K562 (cell line): Measurements from ENCODE around the gene USH1G. TPM values are rescaled to one million over a fixed set of nuclear protein-coding genes. Genes with fewer than 3 reads are reported as not detected.

Experiments used
- BACH1 ChIP-seq: fragments of 200-800 bp; sonication (Bioruptor generic); IDR thresholded peaks from 2 replicates; pipeline ENCODE4 v1.6.1; 2016; ENCODE audit warnings: missing genetic modification characterization, missing compliant biosample characterization
- CEBPZ ChIP-seq: fragments of 150-350 bp; IDR thresholded peaks from 2 replicates; pipeline ENCODE4 v1.6.1; 2014; ENCODE audit warnings: low read depth, mild to moderate bottlenecking, low read length, borderline replicate concordance
- ELK1 ChIP-seq: sonication (generic); formaldehyde crosslinking; IDR thresholded peaks from 2 replicates; pipeline ENCODE4 v1.8.1; 2022; ENCODE audit warnings: missing genetic modification reagents
- HDAC3 ChIP-seq: fragments of 450-650 bp; IDR thresholded peaks from 2 replicates; pipeline ENCODE4 v1.6.1; 2018; ENCODE audit warnings: borderline replicate concordance, mild to moderate bottlenecking, moderate library complexity; ENCODE audit not compliant: partially characterized antibody
- KDM2B ChIP-seq: fragments of 250-450 bp; sonication (Bioruptor Pico); IDR thresholded peaks from 2 replicates; pipeline ENCODE4 v1.8.0; 2021; ENCODE audit warnings: mild to moderate bottlenecking, moderate library complexity
- MLLT1 ChIP-seq, 2 experiments: fragments of 450-650 bp; IDR thresholded peaks; 2 replicates each; pipeline ENCODE4 v1.6.1; 2016
- POLR2B ChIP-seq: fragments of 450-650 bp; IDR thresholded peaks from 2 replicates; pipeline ENCODE4 v1.6.1; 2018; ENCODE audit warnings: low read depth; ENCODE audit not compliant: partially characterized antibody
- POLR3G ChIP-seq: IDR thresholded peaks from 2 replicates; pipeline ENCODE4 v1.6.1; 2011; ENCODE audit not compliant: insufficient read length, insufficient replicate concordance; ENCODE audit errors: extremely low read depth
- SAFB ChIP-seq: fragments of 200-400 bp; formaldehyde crosslinking; IDR thresholded peaks from 2 replicates; pipeline ENCODE4 v1.6.1; 2017; ENCODE audit warnings: low read depth, low read length, borderline replicate concordance
- YY1 ChIP-seq, 3 experiments: IDR thresholded peaks; 2 replicates each; pipeline ENCODE4 v1.6.1; 2011; ENCODE audit warnings: low read length in 2 of 3, mild to moderate bottlenecking in 2 of 3, moderate library complexity in 2 of 3, borderline replicate concordance in 1 of 3, control low read depth in 1 of 3, low read depth in 1 of 3; ENCODE audit not compliant: insufficient read depth in 3 of 3, insufficient replicate concordance in 2 of 3, control insufficient read depth in 1 of 3, insufficient read length in 1 of 3; ENCODE audit errors: extremely low read depth in 1 of 3
- ZBTB17 ChIP-seq: fragments of 450-650 bp; formaldehyde crosslinking; IDR thresholded peaks from 2 replicates; pipeline ENCODE4 v1.4.0; 2020; ENCODE audit warnings: mild to moderate bottlenecking
- polyA plus RNA-seq, 8 experiments: library from polyadenylated mRNA; depleted of rRNA in 4 of 8; stranded (reverse) in 5 of 8; unstranded in 3 of 8; fragments of >200 nt; fragmentation: Nextera tagmentation in 2 of 8; fragmentation: Illumina TruSeq in 1 of 8; extraction: Ambion mirVana in 2 of 8; extraction: Trizol in 1 of 8; gene quantifications; 2 replicates each; pipeline versions ENCODE4 v1.2.1 to v1.2.3, GENCODE V29; 2011 to 2014; ENCODE audit warnings: inconsistent platforms in 1 of 8, missing spikeins in 1 of 8
- total RNA-seq, 7 experiments: library from RNA; depleted of rRNA in 6 of 7; stranded (reverse); fragments of >200 nt in 6 of 7; fragmentation: Illumina TruSeq in 2 of 7; extraction: Trizol in 2 of 7; gene quantifications; 2 replicates each; pipeline versions ENCODE4 v1.2.1 to v1.2.3, GENCODE V29; 2011 to 2021; ENCODE audit warnings: low replicate concordance in 1 of 7
- TF ChIP-seq, protein P1 (sequence below): fragments of 200-800 bp; sonication (Bioruptor generic); IDR thresholded peaks from 2 replicates; pipeline ENCODE4 v1.6.1; 2017; ENCODE audit warnings: missing genetic modification characterization, missing compliant biosample characterization
- TF ChIP-seq, protein P2 (sequence below): sonication (generic); formaldehyde crosslinking; IDR thresholded peaks from 2 replicates; pipeline ENCODE4 v1.8.0; 2022; ENCODE audit warnings: missing genetic modification reagents, mild to moderate bottlenecking, borderline replicate concordance

The USH1G gene
- total and polyA plus RNA-seq, 9 of the 15 experiments (the other 6 are each of a cell fraction or from before 2014, with no cell fraction given): 0.22 to 1.00 (median 0.64) TPM; not detected in 2

- TF ChIP-seq MLLT1 (IDR thresholded peaks at IDR 0.05) (no peak), HDAC3 (no peak), BACH1 (no peak), POLR3G (no peak), CEBPZ (no peak), SAFB (no peak), POLR2B (no peak), ELK1 (no peak), YY1 (IDR thresholded peaks at IDR 0.05; ENCODE audit: borderline replicate concordance in 1 of 3, control insufficient read depth in 1 of 3, extremely low read depth in 1 of 3, insufficient read depth in 3 of 3, insufficient read length in 1 of 3, insufficient replicate concordance in 2 of 3, low read depth in 1 of 3, low read length in 2 of 3) (peak in 1 of 3 experiments; percentile 17), KDM2B (CRISPR knock-in tag) (peak; percentile 43; the same call in 1 of the 2 replicates), ZBTB17 (CRISPR knock-in tag) (no peak)
- TF ChIP-seq, protein P1, sequence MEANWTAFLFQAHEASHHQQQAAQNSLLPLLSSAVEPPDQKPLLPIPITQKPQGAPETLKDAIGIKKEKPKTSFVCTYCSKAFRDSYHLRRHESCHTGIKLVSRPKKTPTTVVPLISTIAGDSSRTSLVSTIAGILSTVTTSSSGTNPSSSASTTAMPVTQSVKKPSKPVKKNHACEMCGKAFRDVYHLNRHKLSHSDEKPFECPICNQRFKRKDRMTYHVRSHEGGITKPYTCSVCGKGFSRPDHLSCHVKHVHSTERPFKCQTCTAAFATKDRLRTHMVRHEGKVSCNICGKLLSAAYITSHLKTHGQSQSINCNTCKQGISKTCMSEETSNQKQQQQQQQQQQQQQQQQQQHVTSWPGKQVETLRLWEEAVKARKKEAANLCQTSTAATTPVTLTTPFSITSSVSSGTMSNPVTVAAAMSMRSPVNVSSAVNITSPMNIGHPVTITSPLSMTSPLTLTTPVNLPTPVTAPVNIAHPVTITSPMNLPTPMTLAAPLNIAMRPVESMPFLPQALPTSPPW (CRISPR knock-in tag): peak; percentile 91
- TF ChIP-seq, protein P2, sequence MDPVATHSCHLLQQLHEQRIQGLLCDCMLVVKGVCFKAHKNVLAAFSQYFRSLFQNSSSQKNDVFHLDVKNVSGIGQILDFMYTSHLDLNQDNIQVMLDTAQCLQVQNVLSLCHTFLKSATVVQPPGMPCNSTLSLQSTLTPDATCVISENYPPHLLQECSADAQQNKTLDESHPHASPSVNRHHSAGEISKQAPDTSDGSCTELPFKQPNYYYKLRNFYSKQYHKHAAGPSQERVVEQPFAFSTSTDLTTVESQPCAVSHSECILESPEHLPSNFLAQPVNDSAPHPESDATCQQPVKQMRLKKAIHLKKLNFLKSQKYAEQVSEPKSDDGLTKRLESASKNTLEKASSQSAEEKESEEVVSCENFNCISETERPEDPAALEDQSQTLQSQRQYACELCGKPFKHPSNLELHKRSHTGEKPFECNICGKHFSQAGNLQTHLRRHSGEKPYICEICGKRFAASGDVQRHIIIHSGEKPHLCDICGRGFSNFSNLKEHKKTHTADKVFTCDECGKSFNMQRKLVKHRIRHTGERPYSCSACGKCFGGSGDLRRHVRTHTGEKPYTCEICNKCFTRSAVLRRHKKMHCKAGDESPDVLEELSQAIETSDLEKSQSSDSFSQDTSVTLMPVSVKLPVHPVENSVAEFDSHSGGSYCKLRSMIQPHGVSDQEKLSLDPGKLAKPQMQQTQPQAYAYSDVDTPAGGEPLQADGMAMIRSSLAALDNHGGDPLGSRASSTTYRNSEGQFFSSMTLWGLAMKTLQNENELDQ: no peak
Observed at GRCh38 chr17:74922694-74923537, at the start of gene USH1G (continued).
